Lung (tissue), 12 donors: ENCODE results near the gene LMTK2. TPM values are rescaled to one million over a fixed set of nuclear protein-coding genes. Genes with fewer than 3 reads are reported as not detected.

ENCODE experiments used
- ATAC-seq: fragments of 200-7000 bp; cut with Tn5 transposase; one replicate; pipeline ENCODE4 v1.9.1; 2020; ENCODE audit warnings: moderate number of reproducible peaks; ENCODE audit not compliant: insufficient read depth, low FRiP score
- DNase-seq, 3 donors: peaks; one replicate each; pipeline ENCODE4 v3.0.0-alpha.2; 2013 to 2017
- H3K27ac ChIP-seq, 2 donors: one replicate each; pipeline ENCODE4 v1.5.1; 2013; ENCODE audit warnings: mild to moderate bottlenecking in 2 of 2, moderate library complexity in 2 of 2, control low read depth in 1 of 2, inconsistent platforms in 1 of 2, low read depth in 1 of 2, low read length in 1 of 2
- H3K27me3 ChIP-seq, 3 donors: one replicate each; pipeline ENCODE4 v1.5.1; 2013; ENCODE audit warnings: low read length in 2 of 3; ENCODE audit not compliant: control insufficient read depth in 3 of 3, insufficient read depth in 3 of 3
- H3K36me3 ChIP-seq, 4 donors: one replicate each; pipeline ENCODE4 v1.5.1; 2013; ENCODE audit warnings: low read length in 4 of 4, mild to moderate bottlenecking in 1 of 4, moderate library complexity in 1 of 4; ENCODE audit not compliant: control insufficient read depth in 4 of 4, insufficient read depth in 4 of 4
- H3K4me1 ChIP-seq, 5 donors: one replicate each; pipeline ENCODE4 v1.5.1; 2013; ENCODE audit warnings: low read length in 5 of 5, mild to moderate bottlenecking in 2 of 5, moderate library complexity in 1 of 5; ENCODE audit not compliant: control insufficient read depth in 5 of 5, insufficient read depth in 5 of 5
- H3K4me3 ChIP-seq: one replicate; pipeline ENCODE4 v1.5.1; 2013; ENCODE audit warnings: mild to moderate bottlenecking, control low read depth, moderate library complexity
- H3K9ac ChIP-seq, 2 donors: one replicate each; pipeline ENCODE4 v1.5.1; 2013; ENCODE audit warnings: low read length in 2 of 2, control low read depth in 1 of 2; ENCODE audit not compliant: insufficient read depth in 1 of 2
- H3K9me3 ChIP-seq, 4 donors: one replicate each; pipeline ENCODE4 v1.5.1; 2013; ENCODE audit warnings: low read length in 3 of 4, mild to moderate bottlenecking in 1 of 4, moderate library complexity in 1 of 4; ENCODE audit not compliant: control insufficient read depth in 4 of 4, insufficient read depth in 3 of 4
- WGBS, 2 donors: extraction: QIAGEN DNeasy Blood & Tissue Kit; methylation state at CpG; one replicate each; pipeline ENCODE4 v1.1.7; 2013; 5-methylcytosine and 5-hydroxymethylcytosine counted together
- polyA plus RNA-seq, 2 donors: library from polyadenylated mRNA; stranded (reverse); fragments of 200-250 nt; gene quantifications; one replicate each; pipeline ENCODE4 v1.2.1, GENCODE V29; 2013
- total RNA-seq, 2 donors: library from RNA; depleted of rRNA in 1 of 2; stranded (reverse); fragments of >200 nt in 1 of 2; gene quantifications; one replicate each; pipeline ENCODE4 v1.2.1, GENCODE V29; 2014 to 2021
- TF ChIP-seq, protein P1 (sequence below): IDR thresholded peaks from 2 replicates; pipeline ENCODE4 v1.5.1; 2012; ENCODE audit warnings: mild to moderate bottlenecking; ENCODE audit errors: control extremely low read depth, extremely low read depth
- donor health status: control.
- donor health status: control.
- donor health status: Bipolar disorder and iron deficiency.
- donor health status: healthy.
- donor health status: DM: yes; HTN: yes; CAD: no.

LMTK2 gene
- total and polyA plus RNA-seq, 4 donors: 6.6 to 25.8 (median 15.7) TPM

DNA sequence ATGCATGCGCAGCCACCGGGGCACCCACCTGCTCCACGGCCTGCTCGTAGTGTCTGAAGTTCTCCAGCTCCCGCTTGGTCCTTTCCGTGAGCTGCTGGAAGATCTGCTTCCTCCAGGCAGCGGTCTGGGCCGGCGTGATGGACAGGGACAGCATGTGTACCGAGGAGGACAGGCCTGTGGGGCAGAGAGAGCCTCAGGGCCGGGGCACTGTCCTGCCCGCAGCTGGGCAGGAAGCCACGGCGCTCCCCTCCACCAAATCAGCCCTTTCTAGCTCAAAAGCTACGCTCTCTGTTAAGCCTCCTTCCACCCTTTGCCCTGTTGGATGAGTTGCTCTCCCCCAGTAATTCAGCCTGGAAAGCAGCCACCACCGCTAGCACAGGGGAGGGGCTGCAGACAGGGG lies 126.1 kb downstream of the LMTK2 start:
- H3K4me1 ChIP-seq: no peaks in the 10 kb centered on the region
- H3K36me3 ChIP-seq: peaks cover 0 to 59% (median 1%) of the 10 kb centered on the region in 4 donors
- no peaks in the 10 kb centered on the region for H3K27me3 ChIP-seq
- H3K9me3 ChIP-seq: no peaks in the 10 kb centered on the region
- no peak overlapping the region for H3K9ac ChIP-seq
- DNase-seq: no peak
- 93% methylated on average over 16 of the region's 16 CpGs for WGBS, 2 donors
- TF ChIP-seq, protein P1, sequence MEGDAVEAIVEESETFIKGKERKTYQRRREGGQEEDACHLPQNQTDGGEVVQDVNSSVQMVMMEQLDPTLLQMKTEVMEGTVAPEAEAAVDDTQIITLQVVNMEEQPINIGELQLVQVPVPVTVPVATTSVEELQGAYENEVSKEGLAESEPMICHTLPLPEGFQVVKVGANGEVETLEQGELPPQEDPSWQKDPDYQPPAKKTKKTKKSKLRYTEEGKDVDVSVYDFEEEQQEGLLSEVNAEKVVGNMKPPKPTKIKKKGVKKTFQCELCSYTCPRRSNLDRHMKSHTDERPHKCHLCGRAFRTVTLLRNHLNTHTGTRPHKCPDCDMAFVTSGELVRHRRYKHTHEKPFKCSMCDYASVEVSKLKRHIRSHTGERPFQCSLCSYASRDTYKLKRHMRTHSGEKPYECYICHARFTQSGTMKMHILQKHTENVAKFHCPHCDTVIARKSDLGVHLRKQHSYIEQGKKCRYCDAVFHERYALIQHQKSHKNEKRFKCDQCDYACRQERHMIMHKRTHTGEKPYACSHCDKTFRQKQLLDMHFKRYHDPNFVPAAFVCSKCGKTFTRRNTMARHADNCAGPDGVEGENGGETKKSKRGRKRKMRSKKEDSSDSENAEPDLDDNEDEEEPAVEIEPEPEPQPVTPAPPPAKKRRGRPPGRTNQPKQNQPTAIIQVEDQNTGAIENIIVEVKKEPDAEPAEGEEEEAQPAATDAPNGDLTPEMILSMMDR: no peak
- H3K27ac ChIP-seq: no peak overlapping the region
- ATAC-seq: no peak
- H3K4me3 ChIP-seq: no peak overlapping the region

DNA sequence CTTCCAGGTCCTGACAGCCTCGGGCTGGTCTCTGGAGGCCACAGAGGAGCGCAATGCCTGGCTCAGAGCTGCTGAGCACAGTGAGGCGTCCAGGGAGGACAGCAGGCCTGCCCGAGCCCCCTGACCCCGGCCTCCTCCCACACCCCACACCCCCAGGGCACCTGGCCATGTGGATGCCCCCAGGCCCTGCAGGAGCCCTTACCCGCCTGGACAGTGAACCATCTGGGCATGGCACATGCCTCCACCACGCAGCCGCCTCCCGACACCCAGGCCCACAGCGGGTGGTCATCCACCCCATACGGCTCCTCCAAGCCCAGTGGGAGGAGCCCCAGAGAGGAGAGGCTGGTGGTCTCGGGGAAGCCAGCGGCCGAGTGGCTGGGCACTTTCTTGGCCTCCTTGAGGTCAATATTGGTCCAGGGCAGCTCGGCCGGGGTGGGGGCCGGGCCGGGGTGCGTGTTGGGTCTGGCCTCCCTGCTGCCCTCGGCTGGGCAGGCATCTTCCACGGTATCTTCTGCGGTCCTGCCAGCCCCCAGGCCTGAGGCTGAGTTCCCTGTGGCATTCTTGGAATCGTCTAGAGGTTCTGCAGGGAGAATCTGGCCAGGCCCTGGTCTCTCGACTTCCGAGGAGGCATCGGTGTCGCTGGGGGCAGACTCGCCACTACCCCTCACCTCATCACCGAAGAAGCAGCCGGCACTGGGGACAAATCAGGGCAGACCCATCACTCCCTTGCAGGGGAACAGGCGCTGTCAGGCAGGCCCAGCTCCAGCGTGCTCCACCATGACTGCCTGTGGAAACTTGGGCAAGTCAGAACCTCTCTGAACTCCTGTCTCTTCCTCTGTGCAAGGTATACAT lies 126.8 kb downstream of the LMTK2 start:
- ATAC-seq: no peak
- H3K9me3 ChIP-seq: peaks cover 0 to 2% (median 0%) of the 10 kb centered on the region in 4 donors
- H3K9ac ChIP-seq: no peak overlapping the region
- H3K27me3 ChIP-seq: no peaks in the 10 kb centered on the region
- TF ChIP-seq, protein P1: no peak
- H3K27ac ChIP-seq: no peak overlapping the region
- H3K4me3 ChIP-seq: no peak overlapping the region
- H3K4me1 ChIP-seq: no peaks in the 10 kb centered on the region
- peaks cover 0 to 58% (median 3%) of the 10 kb centered on the region in 4 donors for H3K36me3 ChIP-seq
- WGBS, 2 donors: 94 to 97% methylated on average over 32 of the region's 32 CpGs
- DNase-seq: no peak

DNA sequence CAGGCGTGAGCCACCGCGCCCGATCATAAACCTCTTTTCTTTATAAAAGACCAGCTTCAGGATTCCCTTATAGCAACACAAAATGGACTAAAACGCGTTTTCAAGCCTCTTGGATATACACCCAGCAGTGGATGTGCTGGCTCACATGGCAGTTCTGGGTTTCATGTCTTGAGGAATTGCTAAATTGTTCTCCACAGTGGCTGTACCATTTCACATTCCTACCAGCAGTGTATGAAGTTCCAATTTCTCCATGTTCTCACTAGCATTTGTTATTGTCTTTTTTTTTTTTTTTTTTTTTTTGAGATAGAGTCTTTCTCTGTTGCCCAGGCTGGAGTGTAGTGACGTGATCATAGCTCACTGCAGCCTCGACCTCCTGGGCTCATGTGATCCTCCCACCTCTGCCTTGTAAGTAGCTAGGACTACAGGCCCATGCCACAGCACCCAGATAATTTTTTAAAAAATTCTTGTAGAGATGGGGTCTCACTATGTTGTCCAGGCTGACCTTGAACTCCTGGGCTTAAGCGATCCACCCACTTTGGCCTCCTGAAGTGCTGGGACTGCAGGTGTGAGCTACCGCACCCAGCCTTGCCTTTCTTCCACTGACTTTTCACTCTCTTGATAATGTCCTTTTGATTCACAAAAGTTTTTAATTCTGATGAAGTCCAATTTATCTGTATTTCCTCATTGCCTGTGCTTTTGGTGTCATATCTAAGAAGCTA lies 127.9 kb downstream of the LMTK2 start:
- Histone ChIP-seq H3K36me3 (peaks cover 0 to 57% (median 3%) of the 10 kb centered on the region in 4 donors), H3K4me1 (no peaks in the 10 kb centered on the region), H3K9ac (no peak overlapping the region), H3K27me3 (no peaks in the 10 kb centered on the region), H3K27ac (no peak overlapping the region), H3K9me3 (peaks cover 0 to 2% (median 0%) of the 10 kb centered on the region in 4 donors), H3K4me3 (no peak overlapping the region)
- TF ChIP-seq, protein P1: no peak
- WGBS, 2 donors: 96 to 97% methylated on average over 10 of the region's 10 CpGs
- DNase-seq (no peak), ATAC-seq (no peak)
